ENCODE measurements around the gene SLC25A30.
"Not testable (repeated sequence)": the region's sequence is repeated elsewhere in the genome, so short reads cannot be mapped to it uniquely, and the experiment has no call there.

DNA sequence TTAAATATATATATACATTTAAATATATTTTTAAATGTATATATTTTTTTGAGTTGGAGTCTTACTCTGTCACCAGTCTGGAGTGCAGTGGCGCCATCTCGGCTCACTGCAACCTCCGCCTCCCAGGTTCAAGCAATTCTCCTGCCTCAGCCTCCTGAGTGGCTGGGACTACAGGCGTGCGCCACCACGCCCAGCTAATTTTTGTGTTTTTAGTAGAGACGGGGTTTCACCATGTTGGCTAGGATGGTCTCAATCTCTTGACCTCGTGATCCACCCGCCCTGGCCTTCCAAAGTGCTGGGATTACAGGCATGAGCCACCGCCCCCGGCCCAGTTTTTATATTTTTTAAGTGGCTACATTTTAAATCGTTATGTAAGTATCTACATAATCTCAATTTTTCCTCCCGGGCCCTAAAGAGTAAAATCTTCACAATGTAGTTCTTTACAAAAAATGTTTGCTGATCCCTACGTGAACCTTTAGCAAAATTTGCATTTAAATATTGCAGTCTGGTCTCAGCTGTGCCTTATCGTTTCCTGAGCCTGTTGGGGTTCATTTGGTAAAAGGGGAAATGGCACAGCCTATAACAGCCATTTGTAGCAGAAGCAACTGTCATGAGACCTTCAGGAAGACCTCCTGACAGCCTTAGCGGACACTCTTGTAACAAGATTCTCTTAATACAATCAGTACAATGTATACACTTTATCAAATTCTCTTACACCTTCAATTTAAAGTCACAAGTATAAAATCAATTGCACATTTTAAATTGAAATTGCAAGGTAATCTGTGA lies 8.1 kb upstream of the SLC25A30 start:
- TF ChIP-seq, protein P1, sequence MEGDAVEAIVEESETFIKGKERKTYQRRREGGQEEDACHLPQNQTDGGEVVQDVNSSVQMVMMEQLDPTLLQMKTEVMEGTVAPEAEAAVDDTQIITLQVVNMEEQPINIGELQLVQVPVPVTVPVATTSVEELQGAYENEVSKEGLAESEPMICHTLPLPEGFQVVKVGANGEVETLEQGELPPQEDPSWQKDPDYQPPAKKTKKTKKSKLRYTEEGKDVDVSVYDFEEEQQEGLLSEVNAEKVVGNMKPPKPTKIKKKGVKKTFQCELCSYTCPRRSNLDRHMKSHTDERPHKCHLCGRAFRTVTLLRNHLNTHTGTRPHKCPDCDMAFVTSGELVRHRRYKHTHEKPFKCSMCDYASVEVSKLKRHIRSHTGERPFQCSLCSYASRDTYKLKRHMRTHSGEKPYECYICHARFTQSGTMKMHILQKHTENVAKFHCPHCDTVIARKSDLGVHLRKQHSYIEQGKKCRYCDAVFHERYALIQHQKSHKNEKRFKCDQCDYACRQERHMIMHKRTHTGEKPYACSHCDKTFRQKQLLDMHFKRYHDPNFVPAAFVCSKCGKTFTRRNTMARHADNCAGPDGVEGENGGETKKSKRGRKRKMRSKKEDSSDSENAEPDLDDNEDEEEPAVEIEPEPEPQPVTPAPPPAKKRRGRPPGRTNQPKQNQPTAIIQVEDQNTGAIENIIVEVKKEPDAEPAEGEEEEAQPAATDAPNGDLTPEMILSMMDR (IDR thresholded peaks at IDR 0.05): not testable (repeated sequence)
- TF ChIP-seq POLR2AphosphoS5 (IDR thresholded peaks at IDR 0.05): not testable (repeated sequence)
